NB4 (cell line): ENCODE data around the gene ACTN1.

Experiments used
- DNase-seq: peaks from one replicate; pipeline ENCODE4 v3.0.0; 2010; ENCODE audit warnings: low read depth
- H3K4me3 ChIP-seq: one replicate; pipeline ENCODE4 v1.5.1; 2011; ENCODE audit warnings: mild to moderate bottlenecking, low read depth, low read length, moderate library complexity
- CTCF ChIP-seq: IDR thresholded peaks from one replicate; pipeline ENCODE4 v1.5.1; 2012; ENCODE audit warnings: low read depth, low read length
- MAX ChIP-seq: IDR thresholded peaks from 2 replicates; pipeline ENCODE4 v1.6.1; 2011; ENCODE audit warnings: low read depth, low read length
- MYC ChIP-seq: IDR thresholded peaks from 2 replicates; pipeline ENCODE4 v1.6.1; 2011; ENCODE audit warnings: low read depth, low read length
- POLR2A ChIP-seq: IDR thresholded peaks from 2 replicates; pipeline ENCODE4 v1.6.1; 2011; ENCODE audit warnings: mild to moderate bottlenecking; ENCODE audit not compliant: insufficient read length; ENCODE audit errors: extremely low read depth

Gene ACTN1

GRCh38 chr14:68955851-68956179 is 23.3 kb downstream of the ACTN1 start:
- no peak for DNase-seq
- TF ChIP-seq MAX (no peak), MYC (no peak), CTCF (no peak)
- no peak overlapping the region for H3K4me3 ChIP-seq

GRCh38 chr14:68955164-68955850 is 23.8 kb downstream of the ACTN1 start:
- DNase-seq = no peak
- H3K4me3 ChIP-seq = no peak overlapping the region
- TF ChIP-seq MYC = no peak
- no peak for TF ChIP-seq CTCF
- no peak for TF ChIP-seq POLR2A
- no peak for TF ChIP-seq MAX

- no peak for DNase-seq
- H3K4me3 ChIP-seq = no peak overlapping the region
- TF ChIP-seq MYC = no peak
- no peak for TF ChIP-seq POLR2A
- no peak for TF ChIP-seq CTCF
- TF ChIP-seq MAX = no peak
Observed at GRCh38 chr14:68953196-68953555, 25.9 kb downstream of the ACTN1 start.

GRCh38 chr14:68952531-68953195 is 26.4 kb downstream of the ACTN1 start:
- TF ChIP-seq CTCF (no peak), MAX (no peak), MYC (no peak), POLR2A (no peak)
- no peak for DNase-seq
- no peak overlapping the region for H3K4me3 ChIP-seq

GRCh38 chr14:68951800-68952530 is 27.1 kb downstream of the ACTN1 start:
- TF ChIP-seq CTCF = no peak
- TF ChIP-seq POLR2A = no peak
- no peak for TF ChIP-seq MAX
- no peak for TF ChIP-seq MYC
- no peak for DNase-seq
- H3K4me3 ChIP-seq = no peak overlapping the region
